ENCODE results near the gene S1PR2. TPM values are rescaled to one million over a fixed set of nuclear protein-coding genes. Genes with fewer than 3 reads are reported as not detected.
A peak's percentile ranks its signal among the peaks of the same experiment; 100 is the strongest.

S1PR2 gene, protein sequence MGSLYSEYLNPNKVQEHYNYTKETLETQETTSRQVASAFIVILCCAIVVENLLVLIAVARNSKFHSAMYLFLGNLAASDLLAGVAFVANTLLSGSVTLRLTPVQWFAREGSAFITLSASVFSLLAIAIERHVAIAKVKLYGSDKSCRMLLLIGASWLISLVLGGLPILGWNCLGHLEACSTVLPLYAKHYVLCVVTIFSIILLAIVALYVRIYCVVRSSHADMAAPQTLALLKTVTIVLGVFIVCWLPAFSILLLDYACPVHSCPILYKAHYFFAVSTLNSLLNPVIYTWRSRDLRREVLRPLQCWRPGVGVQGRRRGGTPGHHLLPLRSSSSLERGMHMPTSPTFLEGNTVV
- total RNA-seq (2014; rRNA removed; shearing (Covaris generic)) = 8.0 and 14.0 TPM in 2 replicates

DNA sequence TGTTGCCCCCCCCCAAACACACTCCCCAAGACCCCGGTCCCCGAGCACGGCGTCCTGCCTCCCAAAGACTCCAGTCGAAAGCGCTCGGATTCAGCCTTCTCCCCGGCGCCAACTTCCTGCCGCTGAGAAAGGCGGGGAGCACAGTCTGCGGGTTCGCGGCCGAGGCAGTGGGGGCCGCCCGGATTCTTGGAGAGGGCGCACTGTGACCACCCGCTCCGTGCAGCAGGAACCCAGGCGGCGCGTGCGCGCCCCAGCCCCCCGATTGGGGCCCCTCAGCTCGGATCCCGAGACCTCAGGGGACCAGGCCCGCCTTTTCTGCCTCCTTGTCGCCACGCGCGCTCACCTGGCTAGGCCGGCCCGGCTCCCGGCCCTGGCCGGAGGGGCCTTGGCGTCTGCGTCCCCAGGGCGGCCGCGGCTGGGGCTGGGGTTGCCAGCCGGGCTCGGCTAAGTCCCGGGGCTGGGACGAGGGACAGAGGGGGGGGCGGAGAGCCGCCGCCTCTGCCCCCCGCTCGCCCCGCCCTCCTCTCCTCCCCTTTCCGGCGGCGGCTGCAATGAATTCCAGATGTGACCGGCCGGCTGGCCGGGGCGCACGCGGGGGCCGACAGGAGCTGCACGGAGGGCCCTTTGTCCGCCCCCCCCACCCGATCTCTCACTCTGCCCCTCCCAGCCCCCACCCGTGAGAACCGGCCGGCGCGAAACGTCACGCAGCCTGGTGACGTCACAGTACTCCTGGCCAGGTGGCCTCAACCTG, at the start of gene S1PR2:
TSS of gene S1PR2 (minus strand) at position 471 of the 751 bp plus-strand sequence. CDS start 6,426 bp downstream, outside the sequence.
- in situ Hi-C loops (cut with HindIII; ENCODE audit: low sequenced_read_pairs) = no loop called here
- peak; percentile 25 for DNase-seq (ENCODE audit: low spot score)

DNA sequence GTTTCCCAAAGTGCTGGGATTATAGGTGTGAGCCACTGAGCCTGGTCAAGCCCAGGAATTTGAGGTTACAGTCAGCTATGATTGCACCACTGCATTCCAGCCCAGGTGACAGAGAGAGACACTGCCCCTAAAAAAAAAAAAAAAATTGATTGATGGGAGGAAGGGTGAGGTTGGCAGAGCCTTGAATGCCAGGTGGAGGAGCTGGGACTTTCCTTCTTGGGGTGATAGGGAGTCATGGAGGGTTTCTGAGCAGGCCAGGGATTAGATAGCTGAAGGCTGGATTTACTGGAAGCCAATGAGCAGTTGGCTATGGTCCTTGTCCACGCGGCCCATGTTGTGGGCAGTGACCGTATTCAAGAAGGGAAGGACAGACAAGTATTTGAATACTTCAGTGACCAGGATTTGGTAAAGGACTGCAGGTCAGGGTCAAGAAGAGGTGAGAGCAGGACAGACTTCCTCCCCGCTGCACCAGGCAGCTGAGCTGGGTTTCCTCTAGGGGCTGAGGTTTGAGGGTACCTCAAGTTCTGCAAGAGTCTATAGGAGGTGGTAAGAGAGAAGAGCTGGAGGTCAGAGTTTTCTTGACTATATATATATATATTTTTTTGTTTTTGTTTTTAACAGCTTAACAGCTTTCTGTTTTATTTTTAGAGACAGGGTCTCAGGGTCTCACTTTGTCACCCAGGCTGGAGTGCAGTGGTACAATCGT, 48.8 kb upstream of the S1PR2 start:
- in situ Hi-C loops (cut with HindIII; ENCODE audit: low sequenced_read_pairs) = no loop called here
- DNase-seq (ENCODE audit: low spot score) = no peak

GRCh38 chr19:10278935-10279334, 47.8 kb upstream of the S1PR2 start:
- in situ Hi-C loops (cut with HindIII; ENCODE audit: low sequenced_read_pairs) = no loop called here
- DNase-seq (ENCODE audit: low spot score) = no peak

GRCh38 chr19:10277795-10278589, 46.9 kb upstream of the S1PR2 start:
- in situ Hi-C loops (cut with HindIII; ENCODE audit: low sequenced_read_pairs) = no loop called here
- no peak for DNase-seq (ENCODE audit: low spot score)

GRCh38 chr19:10274589-10274988, 43.5 kb upstream of the S1PR2 start:
- in situ Hi-C loops (cut with HindIII; ENCODE audit: low sequenced_read_pairs) = no loop called here
- DNase-seq (ENCODE audit: low spot score) = no peak

- in situ Hi-C loops (cut with HindIII; ENCODE audit: low sequenced_read_pairs) = no loop called here
- no peak for DNase-seq (ENCODE audit: low spot score)
These were observed 40.5 kb upstream of the S1PR2 start for GRCh38 chr19:10271543-10272086.

DNA sequence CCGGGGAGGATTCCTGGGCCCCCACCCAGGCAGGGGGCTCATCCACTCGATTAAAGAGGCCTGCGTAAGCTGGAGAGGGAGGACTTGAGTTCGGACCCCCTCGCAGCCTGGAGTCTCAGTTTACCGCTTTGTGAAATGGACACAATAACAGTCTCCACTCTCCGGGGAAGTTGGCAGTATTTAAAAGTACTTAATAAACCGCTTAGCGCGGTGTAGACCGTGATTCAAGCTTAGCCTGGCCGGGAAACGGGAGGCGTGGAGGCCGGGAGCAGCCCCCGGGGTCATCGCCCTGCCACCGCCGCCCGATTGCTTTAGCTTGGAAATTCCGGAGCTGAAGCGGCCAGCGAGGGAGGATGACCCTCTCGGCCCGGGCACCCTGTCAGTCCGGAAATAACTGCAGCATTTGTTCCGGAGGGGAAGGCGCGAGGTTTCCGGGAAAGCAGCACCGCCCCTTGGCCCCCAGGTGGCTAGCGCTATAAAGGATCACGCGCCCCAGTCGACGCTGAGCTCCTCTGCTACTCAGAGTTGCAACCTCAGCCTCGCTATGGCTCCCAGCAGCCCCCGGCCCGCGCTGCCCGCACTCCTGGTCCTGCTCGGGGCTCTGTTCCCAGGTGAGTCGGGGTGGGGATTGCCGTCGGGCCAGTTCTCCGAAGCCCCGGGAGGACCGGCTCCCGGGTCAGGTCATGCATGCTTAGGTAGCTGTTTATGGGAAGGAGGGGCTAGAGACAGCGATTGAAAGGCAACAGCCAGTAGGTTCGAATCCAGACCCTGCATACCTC, 39.7 kb upstream of the S1PR2 start, which contains the start of gene ICAM1:
TSS of gene ICAM1 (plus strand) at position 505 of the 779 bp plus-strand sequence. CDS start at position 545, 40 bp downstream.
- no peak for DNase-seq (ENCODE audit: low spot score)
- in situ Hi-C loops (cut with HindIII; ENCODE audit: low sequenced_read_pairs) = no loop called here

GRCh38 chr19:10270180-10270615, 39.1 kb upstream of the S1PR2 start:
- no peak for DNase-seq (ENCODE audit: low spot score)
- in situ Hi-C loops (cut with HindIII; ENCODE audit: low sequenced_read_pairs) = no loop called here

DNA sequence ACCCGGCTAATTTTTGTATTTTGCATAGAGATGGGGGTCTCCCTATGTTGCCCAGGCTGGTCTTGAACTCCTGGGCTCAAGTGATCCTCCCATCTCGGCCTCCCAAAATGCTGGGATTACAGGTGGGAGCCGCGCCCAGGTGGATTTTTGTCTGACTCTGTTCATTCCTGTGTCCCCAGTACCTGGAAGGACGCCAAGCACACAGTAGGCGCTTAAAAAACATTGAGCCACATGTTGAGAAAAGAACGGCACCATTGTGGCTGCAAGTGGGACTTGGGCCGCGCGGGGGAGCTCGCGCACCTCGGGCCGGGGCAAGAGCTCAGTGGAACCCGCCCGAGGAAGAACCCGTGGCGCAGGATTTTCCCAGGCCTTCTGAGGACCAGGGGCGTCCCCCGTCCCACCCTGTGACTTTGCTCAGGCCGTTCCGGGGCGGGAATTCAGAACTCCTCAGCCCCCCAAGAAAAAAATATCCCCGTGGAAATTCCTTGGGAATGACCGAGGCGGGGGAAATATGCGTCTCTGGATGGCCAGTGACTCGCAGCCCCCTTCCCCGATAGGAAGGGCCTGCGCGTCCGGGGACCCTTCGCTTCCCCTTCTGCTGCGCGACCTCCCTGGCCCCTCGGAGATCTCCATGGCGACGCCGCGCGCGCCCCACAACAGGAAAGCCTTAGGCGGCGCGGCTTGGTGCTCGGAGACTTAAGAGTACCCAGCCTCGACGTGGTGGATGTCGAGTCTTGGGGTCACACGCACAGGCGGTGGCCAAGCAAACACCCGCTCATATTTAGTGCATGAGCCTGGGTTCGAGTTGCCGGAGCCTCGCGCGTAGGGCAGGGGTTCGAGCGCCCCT, 38.4 kb upstream of the S1PR2 start:
- DNase-seq (ENCODE audit: low spot score) = peak; percentile 48
- in situ Hi-C loops (cut with HindIII; ENCODE audit: low sequenced_read_pairs) = no loop called here

GRCh38 chr19:10268071-10268470, 36.9 kb upstream of the S1PR2 start:
- no peak for DNase-seq (ENCODE audit: low spot score)
- in situ Hi-C loops (cut with HindIII; ENCODE audit: low sequenced_read_pairs) = no loop called here

DNA sequence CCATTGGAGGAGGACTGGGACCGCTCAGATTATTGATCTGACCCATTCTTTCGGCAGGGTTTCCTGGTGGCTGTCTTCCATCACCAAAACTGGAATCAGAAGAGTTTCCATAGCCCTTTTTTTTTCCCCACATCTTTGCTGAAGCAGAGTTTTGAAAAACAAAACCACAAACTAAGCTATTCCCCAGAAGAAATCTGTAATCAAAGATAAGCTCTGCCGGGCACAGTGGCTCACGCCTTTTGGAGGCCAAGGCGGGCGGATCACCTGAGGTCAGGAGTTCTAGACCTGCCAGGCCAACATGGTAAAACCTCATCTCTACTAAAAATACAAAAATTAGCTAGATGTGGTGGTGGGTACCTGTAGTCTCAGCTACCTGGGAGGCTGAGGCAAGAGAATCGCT, 35.6 kb upstream of the S1PR2 start:
- in situ Hi-C loops (cut with HindIII; ENCODE audit: low sequenced_read_pairs) = no loop called here
- DNase-seq (ENCODE audit: low spot score) = no peak

DNA sequence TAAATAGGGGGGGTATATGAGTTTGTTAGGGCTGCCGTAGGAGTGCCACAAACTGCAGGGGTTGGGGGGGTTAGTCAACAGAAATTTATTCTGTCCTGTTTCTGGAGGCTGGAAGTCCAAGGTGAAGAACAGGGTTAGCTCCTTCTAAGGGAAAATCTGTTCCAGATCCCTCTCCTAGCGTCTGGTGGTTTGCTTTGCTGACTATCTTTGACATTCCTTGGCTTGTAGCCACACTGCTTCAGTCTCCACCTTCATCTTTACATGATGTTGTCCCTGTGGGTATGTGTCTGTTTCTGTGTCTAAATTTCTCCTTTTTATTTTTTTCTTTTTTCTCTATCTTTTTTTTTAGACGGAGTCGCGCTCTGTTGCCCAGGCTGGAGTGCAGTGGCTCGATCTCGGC, 31.6 kb upstream of the S1PR2 start:
- DNase-seq (ENCODE audit: low spot score) = no peak
- in situ Hi-C loops (cut with HindIII; ENCODE audit: low sequenced_read_pairs) = no loop called here

DNA sequence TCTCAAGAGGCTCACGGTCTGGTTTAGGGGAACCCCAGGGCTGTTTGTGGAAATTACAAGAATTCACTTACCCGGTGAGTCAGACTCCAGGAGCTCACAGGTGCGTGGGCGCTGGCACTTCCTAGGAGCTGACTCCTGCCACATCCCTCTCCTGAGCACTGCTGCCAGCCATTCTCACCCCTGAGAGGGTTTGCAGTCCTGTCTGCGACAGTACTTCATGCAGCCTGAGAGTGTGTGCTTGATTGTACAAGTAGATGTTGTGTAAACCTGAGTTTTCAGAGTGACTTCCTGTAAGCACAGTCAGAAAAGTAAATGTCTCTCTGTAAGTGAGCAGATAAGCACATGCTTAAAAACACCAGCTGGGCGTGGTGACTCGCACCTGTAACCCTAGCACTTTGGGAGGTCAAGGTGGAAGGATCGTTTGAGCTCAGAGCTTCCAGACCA, 29.0 kb upstream of the S1PR2 start:
- no peak for DNase-seq (ENCODE audit: low spot score)
- in situ Hi-C loops (cut with HindIII; ENCODE audit: low sequenced_read_pairs) = no loop called here

GRCh38 chr19:10259162-10259905, 28.2 kb upstream of the S1PR2 start:
- in situ Hi-C loops (cut with HindIII; ENCODE audit: low sequenced_read_pairs) = no loop called here
- peak; percentile 78 for DNase-seq (ENCODE audit: low spot score)

DNA sequence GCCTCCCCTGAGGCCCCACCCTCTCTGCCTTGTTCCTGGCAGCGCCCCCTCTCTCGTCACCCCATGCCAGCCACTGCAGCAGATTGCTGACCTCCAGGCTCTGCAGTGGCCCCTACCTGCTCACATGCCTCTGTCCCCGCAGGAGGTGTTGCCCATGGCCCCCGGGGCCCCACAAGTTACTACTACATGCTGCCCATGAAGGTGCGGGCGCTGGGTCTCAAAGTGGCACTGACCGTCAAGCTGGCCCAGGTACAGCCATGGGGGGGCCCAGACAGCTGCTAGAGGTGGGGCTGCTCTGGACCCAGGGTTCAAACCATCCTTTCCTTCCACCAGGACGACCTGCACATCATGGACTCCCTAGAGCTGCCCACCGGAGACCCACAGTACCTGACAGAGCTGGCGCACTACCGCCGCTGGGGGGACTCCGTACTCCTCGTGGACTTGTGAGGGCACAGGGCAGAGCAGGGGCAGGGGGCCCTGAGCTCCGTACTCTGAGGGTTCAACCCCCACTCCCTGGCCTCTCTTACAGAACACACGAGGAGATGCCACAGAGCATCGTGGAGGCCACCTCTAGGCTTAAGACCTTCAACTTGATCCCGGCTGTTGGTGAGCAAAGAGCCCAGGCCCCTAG, 27.1 kb upstream of the S1PR2 start:
- in situ Hi-C loops (cut with HindIII; ENCODE audit: low sequenced_read_pairs) = no loop called here
- DNase-seq (ENCODE audit: low spot score) = no peak

- no peak for DNase-seq (ENCODE audit: low spot score)
- in situ Hi-C loops (cut with HindIII; ENCODE audit: low sequenced_read_pairs) = no loop called here
These were observed 26.0 kb upstream of the S1PR2 start for GRCh38 chr19:10256970-10257615.

Measured in G401 (cell line).